Measurements from ENCODE around the gene PPP1R8.

DNA sequence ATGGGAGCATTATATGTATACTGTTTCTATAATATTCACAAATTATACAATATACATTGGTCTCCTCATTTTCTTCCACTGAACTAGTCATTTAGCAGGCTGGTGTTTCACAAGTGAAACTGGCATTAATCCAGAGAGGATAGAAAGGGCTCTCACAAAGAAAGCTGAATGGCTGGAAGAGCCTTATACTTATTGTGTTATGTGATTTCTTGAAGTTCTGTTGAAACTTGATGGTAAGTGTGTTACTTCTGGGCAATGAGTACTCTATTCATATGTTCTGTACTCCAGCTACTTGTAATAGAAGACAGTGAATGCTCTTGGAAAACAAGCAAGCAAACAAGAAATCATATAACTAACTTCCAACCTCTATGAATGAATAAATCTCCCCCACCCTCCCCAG, 42.7 kb upstream of the PPP1R8 start:
- no peak for TF ChIP-seq CTCF (IDR thresholded peaks at IDR 0.05)
- TF ChIP-seq POLR2A (IDR thresholded peaks at IDR 0.05): no peak
- no peak for TF ChIP-seq EP300 (IDR thresholded peaks at IDR 0.05)
